Stomach (tissue), 9 donors: ENCODE data around the gene SAMM50. TPM values are rescaled to one million over a fixed set of nuclear protein-coding genes. Genes with fewer than 3 reads are reported as not detected.

ENCODE experiments used
- DNase-seq, 2 donors: peaks; one replicate each; pipeline versions ENCODE4 v3.0.0 to v3.0.0-alpha.2; 2013 to 2019
- H3K27ac ChIP-seq, 5 donors: fragments of 200-600 bp in 4 of 5; sonication (generic) in 4 of 5; one replicate each; pipeline ENCODE4 v1.5.1; 2013 to 2019; ENCODE audit warnings: mild to moderate bottlenecking in 1 of 5, moderate library complexity in 1 of 5
- H3K27me3 ChIP-seq, 3 donors: fragments of 200-600 bp; sonication (generic); one replicate each; pipeline ENCODE4 v1.5.1; 2017 to 2019; ENCODE audit warnings: mixed run types in 1 of 3
- H3K36me3 ChIP-seq, 4 donors: fragments of 200-600 bp; sonication (generic); 1 replicate in 3 of 4; 2 replicates in 1 of 4; pipeline ENCODE4 v1.5.1; 2016 to 2019
- H3K4me1 ChIP-seq, 4 donors: fragments of 200-600 bp; sonication (generic); one replicate each; pipeline ENCODE4 v1.5.1; 2016 to 2019
- H3K4me3 ChIP-seq, 4 donors: fragments of 200-600 bp; sonication (generic) in 3 of 4; one replicate each; pipeline ENCODE4 v1.5.1; 2016 to 2019; ENCODE audit warnings: mild to moderate bottlenecking in 1 of 4
- H3K9me3 ChIP-seq, 4 donors: fragments of 200-600 bp; sonication (generic); one replicate each; pipeline ENCODE4 v1.5.1; 2016 to 2019
- CTCF ChIP-seq, 7 experiments: fragments of 450-650 bp in 4 of 7; fragments of 200-600 bp in 3 of 7; sonication (generic) in 3 of 7; IDR thresholded peaks; one replicate each; pipeline ENCODE4 v1.5.1; 2016 to 2019; ENCODE audit warnings: antibody characterized with exemption in 7 of 7, control low read depth in 2 of 7, mild to moderate bottlenecking in 1 of 7
- EP300 ChIP-seq: sonication (generic); formaldehyde crosslinking; IDR thresholded peaks from one replicate; pipeline ENCODE4 v1.6.1; 2017; ENCODE audit warnings: antibody characterized with exemption
- POLR2A ChIP-seq, 4 donors: fragments of 450-650 bp; IDR thresholded peaks; one replicate each; pipeline ENCODE4 v1.6.1; 2016; ENCODE audit warnings: antibody characterized with exemption in 4 of 4, control low read depth in 2 of 4, mild to moderate bottlenecking in 1 of 4, moderate library complexity in 1 of 4
- POLR2AphosphoS5 ChIP-seq, 3 donors: sonication (generic); formaldehyde crosslinking; IDR thresholded peaks; one replicate each; pipeline ENCODE4 v1.6.1; 2016; ENCODE audit warnings: antibody characterized with exemption in 3 of 3
- WGBS, 5 donors: extraction: QIAGEN DNeasy Blood & Tissue Kit in 3 of 5; methylation state at CpG; one replicate each; pipeline versions ENCODE4 v1.1.5 to v1.1.7; 2013 to 2018; 5-methylcytosine and 5-hydroxymethylcytosine counted together
- intact Hi-C: fragments of 100-400 bp; cut with DNase I; formaldehyde crosslinking; loops from one replicate; pipeline ENCODE4 v1.15.1; 2023; ENCODE audit warnings: low total_unique reads
- polyA plus RNA-seq, 3 donors: library from polyadenylated mRNA; stranded (reverse); fragments of 200-250 nt; gene quantifications; one replicate each; pipeline ENCODE4 v1.2.3, GENCODE V29; 2013
- total RNA-seq, 5 donors: library from RNA; depleted of rRNA; stranded (reverse); fragments of >200 nt; gene quantifications; one replicate each; pipeline versions ENCODE4 v1.1.0 to v1.2.3, GENCODE V29; 2014 to 2016
- donor health status: healthy with polysubstance abuse.
- donor health status: Bipolar disorder and iron deficiency.
- donor health status: healthy.

The SAMM50 gene
- total and polyA plus RNA-seq, 8 donors = 18.7 to 54.7 (median 33.3) TPM

DNA sequence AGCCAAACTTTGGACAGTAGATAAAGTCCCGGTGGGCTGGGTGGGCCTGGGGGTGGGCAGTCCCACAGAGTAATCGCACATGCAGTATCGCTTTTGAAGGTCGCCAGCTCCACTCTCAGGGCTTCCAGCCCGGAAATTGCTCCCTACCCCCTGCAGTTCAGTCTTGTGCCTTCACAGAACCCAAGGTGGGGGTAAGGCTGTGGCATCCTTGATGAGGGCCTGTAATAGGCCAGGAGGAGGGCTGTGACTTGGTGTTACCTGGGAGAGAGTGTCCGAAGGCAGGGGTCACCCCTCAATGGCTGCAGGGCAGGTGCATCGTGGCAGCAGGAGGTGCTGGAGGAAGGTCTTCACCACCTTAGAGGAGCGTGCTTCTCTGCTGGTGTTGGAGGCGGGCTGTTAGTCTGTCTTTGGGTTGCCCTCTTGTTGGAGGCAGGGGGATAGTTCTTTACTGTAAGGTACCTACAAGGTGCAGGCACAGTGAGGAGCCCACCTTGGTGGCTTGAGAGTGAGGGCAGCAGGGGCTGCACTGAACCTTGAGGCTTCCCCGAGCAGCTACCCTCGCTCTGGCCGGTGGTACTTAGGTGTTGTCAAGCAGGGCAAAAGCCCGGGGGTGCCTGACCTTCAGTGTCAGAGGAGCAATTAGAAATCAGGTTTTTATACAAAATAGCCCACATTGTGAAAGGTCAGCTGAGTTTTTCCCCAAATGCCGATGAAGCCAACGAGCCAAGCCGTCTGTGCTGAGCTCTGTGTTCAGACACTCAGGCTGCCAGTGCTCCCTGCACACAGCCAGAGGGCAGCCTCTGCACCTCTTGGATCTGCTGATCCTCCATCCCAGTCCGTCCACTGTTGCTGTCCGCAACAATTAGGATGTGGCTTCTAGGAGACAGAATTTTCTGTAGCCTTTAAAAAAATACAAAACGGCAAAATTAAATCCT lies 21.9 kb downstream of the SAMM50 start:
- Histone ChIP-seq H3K27me3 (no peaks in the 10 kb centered on the region), H3K9me3 (no peaks in the 10 kb centered on the region), H3K4me3 (no peak overlapping the region), H3K27ac (no peak overlapping the region), H3K4me1 (no peaks in the 10 kb centered on the region), H3K36me3 (peaks cover 84 to 100% (median 99%) of the 10 kb centered on the region in 4 donors)
- DNase-seq = no peak
- TF ChIP-seq CTCF (IDR thresholded peaks at IDR 0.05) (no peak), POLR2A (IDR thresholded peaks at IDR 0.05) (no peak), EP300 (no peak), POLR2AphosphoS5 (IDR thresholded peaks at IDR 0.05) (no peak)
- WGBS, 5 donors = 88 to 94% (median 89%) methylated on average over 18 to 19 of the region's 19 CpGs
- intact Hi-C loops = no loop called here

GRCh38 chr22:43978558-43978957 lies 23.3 kb downstream of the SAMM50 start:
- TF ChIP-seq POLR2A (IDR thresholded peaks at IDR 0.05) (no peak), EP300 (no peak), POLR2AphosphoS5 (IDR thresholded peaks at IDR 0.05) (no peak), CTCF (IDR thresholded peaks at IDR 0.05) (no peak)

DNA sequence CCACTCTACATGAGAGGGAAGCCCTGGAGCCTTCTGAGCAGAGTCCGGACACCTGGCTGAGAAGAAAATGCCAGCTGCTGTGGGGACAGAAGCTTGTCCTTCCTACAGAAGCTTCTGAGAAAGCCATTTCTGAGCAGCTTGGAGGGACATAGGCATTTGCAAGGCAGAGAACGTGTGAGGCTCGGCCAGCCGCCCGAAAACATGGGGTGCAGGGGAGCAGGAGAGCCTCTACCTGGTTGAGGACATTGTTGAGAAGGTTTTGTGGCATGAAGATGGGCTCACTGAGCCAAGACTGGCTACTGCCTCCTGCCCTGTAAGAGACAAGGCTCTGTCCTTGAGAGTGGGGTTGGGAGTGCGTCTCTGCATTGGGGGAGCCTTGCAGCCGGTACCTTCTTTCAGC lies 25.3 kb downstream of the SAMM50 start:
- Histone ChIP-seq H3K36me3 (peaks cover 78 to 100% (median 99%) of the 10 kb centered on the region in 4 donors), H3K9me3 (no peaks in the 10 kb centered on the region), H3K4me1 (no peaks in the 10 kb centered on the region), H3K27ac (no peak overlapping the region), H3K4me3 (no peak overlapping the region), H3K27me3 (no peaks in the 10 kb centered on the region)
- no peak for DNase-seq
- 91 to 99% (median 97%) methylated on average over 6 to 7 of the region's 7 CpGs for WGBS, 5 donors
- intact Hi-C loops = no loop called here
- TF ChIP-seq EP300 (no peak), POLR2A (IDR thresholded peaks at IDR 0.05) (no peak), CTCF (IDR thresholded peaks at IDR 0.05) (no peak), POLR2AphosphoS5 (IDR thresholded peaks at IDR 0.05) (no peak)

More at GRCh38 chr22:43978558-43978957, 23.3 kb downstream of the SAMM50 start:
- Histone ChIP-seq H3K27me3 (no peaks in the 10 kb centered on the region), H3K4me3 (no peak overlapping the region), H3K4me1 (no peaks in the 10 kb centered on the region), H3K36me3 (peaks cover 78 to 100% (median 99%) of the 10 kb centered on the region in 4 donors), H3K9me3 (no peaks in the 10 kb centered on the region), H3K27ac (no peak overlapping the region)
- intact Hi-C loops = no loop called here
- 84 to 96% (median 89%) methylated on average over 4 of the region's 4 CpGs for WGBS, 5 donors
- DNase-seq = no peak

- no peak for DNase-seq
- intact Hi-C loops = no loop called here
- WGBS, 5 donors = 69 to 92% (median 76%) methylated on average over 8 to 17 of the region's 17 CpGs
- Histone ChIP-seq H3K9me3 (no peaks in the 10 kb centered on the region), H3K36me3 (peaks cover 75 to 100% (median 99%) of the 10 kb centered on the region in 4 donors), H3K4me3 (no peak overlapping the region), H3K4me1 (no peaks in the 10 kb centered on the region), H3K27me3 (no peaks in the 10 kb centered on the region), H3K27ac (no peak overlapping the region)
- TF ChIP-seq POLR2AphosphoS5 (IDR thresholded peaks at IDR 0.05) (no peak), EP300 (no peak), CTCF (IDR thresholded peaks at IDR 0.05) (no peak), POLR2A (IDR thresholded peaks at IDR 0.05) (no peak)
Measured at GRCh38 chr22:43980996-43981395, 25.8 kb downstream of the SAMM50 start.
